T-helper 17 cell (primary cell): ENCODE data around the gene TAP2. TPM values are rescaled to one million over a fixed set of nuclear protein-coding genes. Genes with fewer than 3 reads are reported as not detected.
A peak's percentile ranks its signal among the peaks of the same experiment; 100 is the strongest.

Experiments
- ATAC-seq: fragments of 150-1000 bp; cut with Tn5 transposase; 2 replicates; pipeline ENCODE4 v1.10.0; 2021; ENCODE audit warnings: mild to moderate bottlenecking, moderate library complexity
- DNase-seq, 3 donors: peaks; one replicate each; pipeline versions ENCODE4 v3.0.0 to v3.0.0-alpha.2; 2020 to 2021
- H3K9me3 ChIP-seq: one replicate; pipeline ENCODE4 v1.7.0; 2013; ENCODE audit warnings: low read length, mild to moderate bottlenecking; ENCODE audit not compliant: control insufficient read depth, poor library complexity, severe bottlenecking
- H3K27ac Mint-ChIP-seq: one replicate; pipeline ENCODE4 v1.8.0; 2022; ENCODE audit warnings: mild to moderate bottlenecking, moderate library complexity, mixed read lengths
- H3K27me3 Mint-ChIP-seq: one replicate; pipeline ENCODE4 v1.8.0; 2022; ENCODE audit warnings: mixed read lengths
- H3K36me3 Mint-ChIP-seq: one replicate; pipeline ENCODE4 v1.8.0; 2022; ENCODE audit warnings: low read depth, mixed read lengths
- H3K4me1 Mint-ChIP-seq: one replicate; pipeline ENCODE4 v1.8.0; 2022; ENCODE audit warnings: mild to moderate bottlenecking, mixed read lengths
- H3K4me3 Mint-ChIP-seq: one replicate; pipeline ENCODE4 v1.8.0; 2022; ENCODE audit warnings: mild to moderate bottlenecking, moderate library complexity, mixed read lengths
- total RNA-seq, 4 donors: library from RNA in 2 of 4; stranded (reverse) in 2 of 4; gene quantifications; one replicate each; pipeline ENCODE4 v1.2.3 and lab custom pipeline; 2022 to 2026

TAP2 gene
- total RNA-seq, 2 donors from 2014 or later = 92.6 to 103 TPM

DNA sequence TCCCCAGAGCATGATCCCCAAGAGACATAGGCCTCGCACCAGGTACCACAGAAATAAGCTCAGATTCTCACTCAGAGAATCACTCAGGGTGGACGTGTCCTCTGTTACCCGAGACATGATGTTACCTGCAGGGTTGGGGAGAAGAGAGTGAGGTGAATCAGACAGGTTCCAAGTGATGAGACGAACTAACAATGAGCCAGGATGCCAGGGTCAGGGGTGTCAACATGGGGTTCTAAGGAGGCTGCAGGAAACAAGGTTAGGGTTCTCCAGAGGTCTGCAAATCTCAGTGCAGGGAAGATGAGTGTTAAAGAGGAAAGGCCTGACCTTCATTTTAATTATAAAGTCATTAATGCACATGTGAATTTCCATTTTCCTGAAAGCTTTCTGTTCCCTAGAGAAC lies 12.5 kb upstream of the TAP2 start:
- H3K27me3 Mint-ChIP-seq = no peaks in the 10 kb centered on the region
- no peak for ATAC-seq
- H3K4me1 Mint-ChIP-seq = peaks cover 74% of the 10 kb centered on the region
- peaks cover 3% of the 10 kb centered on the region for H3K9me3 ChIP-seq
- H3K4me3 Mint-ChIP-seq = peak overlapping the region; percentile 99
- peak overlapping the region; percentile 100 for H3K27ac Mint-ChIP-seq
- H3K36me3 Mint-ChIP-seq = peaks cover 44% of the 10 kb centered on the region
- no peak for DNase-seq

DNA sequence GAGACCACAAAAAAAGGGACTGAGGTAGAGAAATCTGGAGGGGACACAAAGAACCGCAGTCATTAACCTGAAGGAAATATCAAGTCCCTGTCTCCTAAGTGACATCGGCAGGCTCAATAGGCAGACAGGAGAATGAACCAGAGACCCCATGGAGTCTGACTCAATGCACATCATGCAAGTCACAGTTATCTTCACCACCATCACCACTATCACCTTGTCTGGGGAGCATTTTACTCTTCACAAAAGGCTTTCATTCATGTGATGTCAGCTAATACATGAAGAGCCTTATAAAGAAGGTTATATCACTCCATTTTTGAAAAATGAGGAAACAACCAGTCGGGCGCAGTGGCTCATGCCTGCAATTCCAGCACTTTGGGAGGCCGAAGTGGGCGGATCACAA lies 10.6 kb upstream of the TAP2 start:
- Mint-ChIP-seq H3K36me3 (peaks cover 40% of the 10 kb centered on the region), H3K27me3 (no peaks in the 10 kb centered on the region), H3K27ac (peak overlapping the region; percentile 100), H3K4me3 (peak overlapping the region; percentile 70), H3K4me1 (peaks cover 75% of the 10 kb centered on the region)
- peaks cover 3% of the 10 kb centered on the region for H3K9me3 ChIP-seq
- ATAC-seq (no peak), DNase-seq (no peak)

DNA sequence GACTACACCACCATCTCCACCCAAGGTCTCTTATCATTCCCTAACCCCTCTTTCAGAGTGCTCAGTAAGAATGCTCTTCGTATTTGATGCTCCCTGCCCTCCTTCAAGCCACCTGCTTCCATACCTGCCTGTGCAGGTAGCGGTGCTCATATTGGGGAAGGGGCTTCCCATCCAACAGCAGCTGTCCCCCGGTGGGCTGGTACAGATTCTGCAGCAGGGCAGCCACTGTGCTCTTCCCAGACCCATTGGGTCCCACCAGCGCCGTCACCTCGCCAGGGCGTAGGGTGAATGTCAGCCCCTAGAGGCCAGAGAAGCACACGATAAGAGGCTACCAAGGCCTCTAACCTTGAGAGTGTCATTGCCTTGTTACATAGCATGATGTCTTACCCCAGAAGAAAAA lies 9.3 kb upstream of the TAP2 start:
- Mint-ChIP-seq H3K36me3 (peaks cover 42% of the 10 kb centered on the region), H3K27me3 (no peaks in the 10 kb centered on the region), H3K27ac (peak overlapping the region; percentile 100), H3K4me1 (peaks cover 79% of the 10 kb centered on the region), H3K4me3 (peak overlapping the region; percentile 81)
- DNase-seq (no peak), ATAC-seq (no peak)
- peaks cover 3% of the 10 kb centered on the region for H3K9me3 ChIP-seq

DNA sequence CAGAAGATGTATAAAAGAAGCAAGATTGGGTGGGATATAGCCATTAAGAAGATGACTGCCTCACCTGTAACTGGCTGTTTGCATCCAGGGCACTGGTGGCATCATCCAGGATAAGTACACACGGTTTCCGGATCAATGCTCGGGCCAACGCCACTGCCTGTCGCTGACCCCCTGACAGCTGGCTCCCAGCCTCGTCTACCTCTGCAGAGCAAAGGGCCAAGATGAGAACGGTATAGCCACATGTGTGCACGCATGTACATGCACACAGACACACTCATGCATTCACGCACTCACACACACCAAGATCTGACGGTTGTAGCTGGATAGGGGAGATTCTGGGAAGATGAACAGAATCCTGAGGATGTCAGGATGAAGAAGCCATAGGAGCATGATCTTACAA lies 8.5 kb upstream of the TAP2 start:
- Mint-ChIP-seq H3K4me3 (peak overlapping the region; percentile 81), H3K27me3 (no peaks in the 10 kb centered on the region), H3K36me3 (peaks cover 45% of the 10 kb centered on the region), H3K4me1 (peaks cover 77% of the 10 kb centered on the region), H3K27ac (peak overlapping the region; percentile 100)
- DNase-seq = no peak
- peaks cover 3% of the 10 kb centered on the region for H3K9me3 ChIP-seq
- no peak for ATAC-seq

DNA sequence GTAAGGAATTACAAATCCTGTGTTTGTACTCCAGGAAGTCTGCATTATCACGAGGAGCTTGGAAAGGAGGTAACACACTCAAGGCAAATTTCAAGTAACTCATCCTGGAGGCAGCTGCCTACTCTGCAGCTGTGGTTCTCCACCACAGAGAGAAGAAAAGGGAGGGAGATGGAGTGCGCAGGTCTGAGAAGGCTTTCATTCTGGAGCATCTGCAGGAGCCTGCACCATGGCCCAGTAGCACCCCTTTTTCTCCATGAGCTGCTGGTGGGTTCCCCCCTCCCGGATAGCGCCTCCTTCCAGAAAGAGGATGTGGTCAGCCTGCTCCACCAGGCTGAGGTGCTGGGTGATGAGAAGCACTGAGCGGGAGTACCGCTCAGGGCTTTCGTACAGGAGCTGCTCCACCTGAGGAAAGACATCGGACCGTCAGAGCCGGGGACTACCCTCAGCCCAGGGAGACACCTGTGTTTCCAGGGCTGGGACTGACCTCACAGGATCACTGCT lies 6.9 kb upstream of the TAP2 start:
- H3K4me1 Mint-ChIP-seq = peaks cover 76% of the 10 kb centered on the region
- no peak for DNase-seq
- peak overlapping the region; percentile 100 for H3K27ac Mint-ChIP-seq
- no peaks in the 10 kb centered on the region for H3K27me3 Mint-ChIP-seq
- H3K9me3 ChIP-seq = peaks cover 3% of the 10 kb centered on the region
- peak; percentile 16 for ATAC-seq
- peaks cover 38% of the 10 kb centered on the region for H3K36me3 Mint-ChIP-seq
- H3K4me3 Mint-ChIP-seq = peak overlapping the region; percentile 99

DNA sequence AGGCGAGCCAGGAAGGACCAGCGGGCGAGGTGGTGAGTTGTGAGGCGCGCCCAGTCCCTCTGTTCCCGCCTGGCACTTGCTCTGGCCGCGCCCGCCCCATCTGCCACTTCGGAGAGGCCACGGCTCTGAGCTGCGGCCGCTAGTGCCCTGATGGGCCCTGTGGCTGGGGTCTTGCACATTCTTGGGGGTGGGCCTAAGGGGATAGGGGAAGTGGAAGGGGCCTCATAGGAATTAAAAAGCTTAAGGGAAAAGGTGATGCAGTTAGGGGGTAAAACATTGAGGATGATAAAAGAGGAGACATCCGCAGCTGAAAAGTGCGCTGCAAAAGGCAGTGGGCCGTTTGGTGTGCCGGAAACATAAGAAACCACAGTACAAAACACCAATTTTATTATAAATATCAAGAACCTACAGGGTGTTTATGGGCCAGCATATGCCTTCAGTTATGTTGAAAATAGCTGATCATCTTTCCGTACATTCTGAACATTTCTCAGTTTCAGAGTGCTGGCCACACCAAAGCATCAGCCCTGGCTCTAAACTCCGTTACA lies 6.4 kb upstream of the TAP2 start:
- Mint-ChIP-seq H3K27ac (peak overlapping the region; percentile 100), H3K4me3 (peak overlapping the region; percentile 99), H3K27me3 (no peaks in the 10 kb centered on the region), H3K4me1 (peaks cover 76% of the 10 kb centered on the region), H3K36me3 (peaks cover 37% of the 10 kb centered on the region)
- DNase-seq = no peak
- H3K9me3 ChIP-seq = peaks cover 3% of the 10 kb centered on the region
- peak; percentile 15 for ATAC-seq

DNA sequence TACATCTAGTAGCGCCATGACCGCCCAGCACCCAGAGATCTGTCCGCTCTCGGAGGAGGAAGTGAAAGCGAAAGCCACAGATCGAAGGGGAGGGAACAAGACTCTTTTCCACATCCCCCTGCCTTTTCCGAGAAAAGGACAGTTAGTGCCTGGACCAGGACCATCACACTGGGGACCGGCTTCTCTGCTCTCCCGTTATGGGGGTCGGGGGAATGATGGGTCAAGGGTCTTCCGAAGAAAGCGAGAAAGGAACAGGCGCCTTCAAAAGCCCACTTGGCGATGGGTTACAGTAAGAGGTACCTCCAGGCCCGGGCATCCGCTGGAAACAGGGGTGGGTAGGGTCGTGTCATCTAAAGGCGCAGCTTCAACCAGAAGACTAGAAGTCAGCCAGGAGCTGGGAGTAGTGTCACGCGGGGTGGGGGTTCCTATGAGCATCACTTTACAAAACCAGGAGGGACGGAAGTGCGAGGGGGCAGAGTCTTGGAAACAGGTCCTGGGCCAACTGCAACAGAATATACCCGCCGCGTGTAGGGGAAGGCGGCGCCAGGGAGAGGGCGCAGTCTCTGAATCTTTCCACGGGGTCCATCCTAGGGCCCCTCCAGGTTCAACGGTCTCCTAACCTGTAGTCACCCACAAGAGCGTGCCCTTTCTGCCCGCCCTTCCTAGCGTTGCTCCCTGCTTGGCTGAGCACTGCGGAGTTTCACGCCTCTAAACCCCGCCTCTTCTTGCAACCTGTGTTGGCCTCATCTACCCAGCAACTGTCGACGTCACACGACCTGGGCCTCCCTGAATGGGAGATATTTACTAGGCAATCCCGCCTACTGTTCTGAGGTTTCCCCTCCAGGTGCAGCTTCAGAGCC lies 5.7 kb upstream of the TAP2 start, which contains the start of gene PSMB8:
Gene PSMB8, minus strand, starts transcription at position 69 of the 860 bp plus-strand sequence. Its CDS starts 51 bp downstream, at position 18.
- peaks cover 75% of the 10 kb centered on the region for H3K4me1 Mint-ChIP-seq
- ATAC-seq = peak; percentile 84
- DNase-seq = peak; percentile 82 to 96 (median 90)
- no peaks in the 10 kb centered on the region for H3K27me3 Mint-ChIP-seq
- H3K36me3 Mint-ChIP-seq = peaks cover 37% of the 10 kb centered on the region
- peak within 1 kb of the TSS; percentile 99 for H3K4me3 Mint-ChIP-seq
- no peaks in the 10 kb centered on the region for H3K9me3 ChIP-seq
- H3K27ac Mint-ChIP-seq = peak within 1 kb of the TSS; percentile 100

DNA sequence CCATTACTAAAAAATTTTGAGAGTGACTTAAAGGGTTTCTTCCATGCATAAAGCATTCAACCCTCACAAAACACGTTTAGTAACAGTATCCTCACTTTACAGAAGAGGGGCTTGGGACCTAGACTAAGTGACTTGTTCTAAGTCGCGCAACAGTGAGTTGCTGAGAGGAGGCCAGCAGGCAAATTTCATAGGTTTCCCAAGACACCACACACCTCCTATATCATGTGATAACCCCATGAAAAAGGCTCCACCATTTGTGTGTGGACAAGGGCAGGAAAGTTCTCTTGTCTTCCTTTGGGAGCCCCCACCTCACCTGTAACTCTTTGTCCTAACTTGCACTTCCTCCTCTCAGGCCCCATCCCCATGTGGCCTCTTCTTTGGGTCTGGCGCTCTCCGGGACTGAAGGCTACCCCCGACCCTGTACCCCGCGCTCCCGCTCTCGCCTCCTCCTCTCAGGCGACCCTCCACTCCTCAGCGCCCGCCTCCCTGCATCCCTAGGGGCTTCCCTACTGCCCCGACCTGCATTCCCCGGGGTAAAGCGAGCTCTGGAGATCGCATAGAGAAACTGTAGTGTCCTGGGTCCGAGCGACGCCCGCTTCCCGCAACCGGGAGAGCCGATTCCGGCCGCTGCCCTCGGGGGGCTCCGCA lies 4.9 kb upstream of the TAP2 start:
- H3K9me3 ChIP-seq = no peaks in the 10 kb centered on the region
- DNase-seq = no peak
- Mint-ChIP-seq H3K27me3 (no peaks in the 10 kb centered on the region), H3K4me1 (peaks cover 68% of the 10 kb centered on the region), H3K4me3 (peak overlapping the region; percentile 99), H3K36me3 (peaks cover 37% of the 10 kb centered on the region), H3K27ac (peak overlapping the region; percentile 100)
- ATAC-seq = no peak

DNA sequence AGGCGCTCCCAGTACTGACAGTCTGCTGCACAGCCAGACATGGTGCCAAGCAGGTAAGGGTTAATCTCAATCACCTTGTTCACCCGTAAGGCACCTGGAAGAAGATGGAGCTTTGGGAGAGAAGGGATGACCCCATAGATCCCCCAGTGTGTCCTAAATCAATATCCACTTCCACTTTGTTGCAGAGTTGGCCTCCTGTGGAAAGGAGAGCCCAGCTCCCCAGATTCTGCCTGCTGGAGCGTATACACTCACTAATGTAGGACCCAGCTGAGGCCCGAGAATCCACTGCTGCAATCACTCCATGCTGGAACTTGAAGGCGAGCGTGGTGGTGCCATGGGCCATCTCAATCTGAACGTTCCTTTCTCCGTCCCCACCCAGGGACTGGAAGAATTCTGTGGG lies 4.2 kb upstream of the TAP2 start:
- no peaks in the 10 kb centered on the region for H3K9me3 ChIP-seq
- Mint-ChIP-seq H3K27me3 (no peaks in the 10 kb centered on the region), H3K4me3 (peak overlapping the region; percentile 99), H3K27ac (peak overlapping the region; percentile 100), H3K4me1 (peaks cover 61% of the 10 kb centered on the region), H3K36me3 (peaks cover 32% of the 10 kb centered on the region)
- no peak for DNase-seq
- ATAC-seq = no peak

DNA sequence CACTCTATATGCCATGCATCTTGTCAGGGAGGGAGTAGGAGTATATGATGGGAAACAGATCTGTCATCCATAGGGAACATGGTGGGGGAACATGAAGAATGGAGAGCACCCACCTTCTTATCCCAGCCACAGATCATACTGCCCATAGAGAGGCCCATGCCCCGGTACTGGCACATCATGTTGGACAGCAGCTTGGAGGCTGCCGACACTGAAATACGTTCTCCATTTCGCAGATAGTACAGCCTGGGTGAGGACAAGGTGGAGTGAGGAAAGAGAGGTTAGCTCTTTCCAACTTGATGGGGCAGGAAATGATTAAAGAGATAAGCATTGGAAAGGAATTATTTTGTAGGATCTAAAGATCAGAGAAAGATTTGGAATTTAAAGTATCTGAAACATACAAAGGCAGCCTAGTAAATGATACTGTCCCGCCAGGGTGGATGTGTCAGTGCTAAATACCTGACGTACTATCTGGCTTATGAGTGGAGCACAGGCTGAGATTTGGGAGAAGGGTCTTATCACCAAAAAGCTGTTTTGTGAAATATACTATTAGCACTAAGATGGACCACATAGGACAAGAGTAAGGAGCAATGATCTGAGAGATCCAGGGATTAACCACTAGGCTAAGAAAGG lies 3.6 kb upstream of the TAP2 start:
- H3K27me3 Mint-ChIP-seq = no peaks in the 10 kb centered on the region
- H3K4me1 Mint-ChIP-seq = peaks cover 61% of the 10 kb centered on the region
- DNase-seq = no peak
- peak overlapping the region; percentile 99 for H3K4me3 Mint-ChIP-seq
- peak overlapping the region; percentile 100 for H3K27ac Mint-ChIP-seq
- peaks cover 26% of the 10 kb centered on the region for H3K36me3 Mint-ChIP-seq
- ATAC-seq = no peak
- no peaks in the 10 kb centered on the region for H3K9me3 ChIP-seq

DNA sequence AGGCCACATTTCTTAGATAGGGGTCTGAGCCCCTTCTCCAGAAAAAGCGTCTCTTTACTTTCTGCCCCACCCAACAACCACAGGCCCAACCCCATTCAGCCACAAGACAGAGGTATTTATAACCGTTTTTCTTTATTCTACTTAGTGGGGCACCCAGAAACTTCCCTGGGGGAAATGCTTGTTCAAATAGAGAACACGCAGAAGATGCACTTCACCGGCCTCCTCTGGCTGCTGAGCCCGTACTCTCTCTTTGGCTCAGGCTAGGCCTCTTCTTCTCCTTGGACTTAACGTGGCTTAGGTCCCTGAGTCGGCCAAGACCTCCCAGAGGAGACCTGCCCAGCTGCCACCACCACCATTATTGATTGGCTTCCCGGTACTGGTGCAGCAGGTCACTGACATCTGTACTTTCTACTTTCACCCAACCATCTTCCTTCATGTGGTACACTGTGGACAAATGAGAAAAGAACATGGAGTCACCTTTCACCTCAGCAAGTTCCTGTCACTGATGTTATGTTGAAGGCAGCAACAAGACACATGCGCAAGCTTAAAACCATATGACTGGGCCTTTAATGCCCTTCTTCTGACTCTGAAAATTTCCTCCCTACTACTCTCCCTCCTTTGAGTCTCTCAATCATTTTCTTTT lies 2.2 kb upstream of the TAP2 start:
- H3K9me3 ChIP-seq = no peaks in the 10 kb centered on the region
- H3K4me1 Mint-ChIP-seq = peaks cover 62% of the 10 kb centered on the region
- ATAC-seq (no peak), DNase-seq (no peak)
- H3K4me3 Mint-ChIP-seq = peak overlapping the region; percentile 67
- H3K27me3 Mint-ChIP-seq = no peaks in the 10 kb centered on the region
- peak overlapping the region; percentile 100 for H3K27ac Mint-ChIP-seq
- peaks cover 29% of the 10 kb centered on the region for H3K36me3 Mint-ChIP-seq

DNA sequence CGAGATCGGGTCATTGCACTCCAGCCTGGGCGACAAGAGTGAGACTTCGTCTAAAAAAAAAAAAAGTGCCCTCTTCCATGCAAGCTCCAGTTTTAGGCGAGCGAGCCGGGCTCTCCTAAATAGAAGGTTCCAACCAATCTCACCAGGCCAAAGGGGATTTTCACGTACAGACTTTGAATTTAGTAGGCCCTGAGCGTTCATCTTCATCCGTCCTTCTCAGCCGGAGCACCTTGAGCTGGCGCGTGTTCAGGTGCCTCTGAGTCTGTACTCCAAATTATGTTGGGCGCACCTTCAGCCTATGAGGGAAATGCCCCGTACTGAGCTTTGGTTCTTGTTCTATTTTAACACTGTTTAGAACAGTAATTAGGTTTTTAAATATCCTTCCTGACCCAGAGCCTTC lies 817 bp upstream of the TAP2 start:
- no peaks in the 10 kb centered on the region for H3K27me3 Mint-ChIP-seq
- peaks cover 28% of the 10 kb centered on the region for H3K36me3 Mint-ChIP-seq
- no peaks in the 10 kb centered on the region for H3K9me3 ChIP-seq
- DNase-seq = no peak
- peaks cover 60% of the 10 kb centered on the region for H3K4me1 Mint-ChIP-seq
- ATAC-seq = no peak
- no peak overlapping the region for H3K4me3 Mint-ChIP-seq
- peak overlapping the region; percentile 100 for H3K27ac Mint-ChIP-seq
